Retinal pigment epithelial cell (primary cell): Measurements from ENCODE around the gene NFX1.

Source experiments
- DNase-seq: peaks from one replicate; pipeline ENCODE4 v3.0.0-alpha.2; 2010; ENCODE audit warnings: low read depth
- H3K4me3 ChIP-seq: 2 replicates; pipeline ENCODE4 v1.5.1; 2011; ENCODE audit warnings: mild to moderate bottlenecking, low read length, control low read depth, moderate library complexity
- CTCF ChIP-seq: conservative IDR thresholded peaks from 2 replicates; pipeline ENCODE4 v1.5.1; 2011; ENCODE audit warnings: low read depth, low read length, control low read depth, inconsistent platforms

Gene NFX1

GRCh38 chr9:33265211-33265865, 25.0 kb upstream of the NFX1 start:
- H3K4me3 ChIP-seq: peak overlapping the region; percentile 93
- TF ChIP-seq CTCF: no peak
- no peak for DNase-seq

GRCh38 chr9:33267151-33267767, 23.1 kb upstream of the NFX1 start:
- no peak for TF ChIP-seq CTCF
- no peak overlapping the region for H3K4me3 ChIP-seq
- no peak for DNase-seq

GRCh38 chr9:33270146-33270545, 20.2 kb upstream of the NFX1 start:
- no peak for DNase-seq
- TF ChIP-seq CTCF: no peak
- no peak overlapping the region for H3K4me3 ChIP-seq

- TF ChIP-seq CTCF: no peak
- no peak for DNase-seq
- H3K4me3 ChIP-seq: no peak overlapping the region
Measured at GRCh38 chr9:33272061-33272460, 18.3 kb upstream of the NFX1 start.

GRCh38 chr9:33273266-33273971, 16.9 kb upstream of the NFX1 start:
- no peak overlapping the region for H3K4me3 ChIP-seq
- no peak for DNase-seq
- TF ChIP-seq CTCF: no peak

GRCh38 chr9:33273972-33274328, 16.4 kb upstream of the NFX1 start:
- no peak for TF ChIP-seq CTCF
- DNase-seq: no peak

GRCh38 chr9:33277484-33277883, 12.8 kb upstream of the NFX1 start:
- no peak for TF ChIP-seq CTCF
- no peak overlapping the region for H3K4me3 ChIP-seq
- DNase-seq: no peak

More at GRCh38 chr9:33273972-33274328, 16.4 kb upstream of the NFX1 start:
- no peak overlapping the region for H3K4me3 ChIP-seq
